ENCODE data around the gene SLC25A33.
A peak's percentile ranks its signal among the peaks of the same experiment; 100 is the strongest.

The SLC25A33 gene

GRCh38 chr1:9589719-9590157 lies 50.5 kb downstream of the SLC25A33 start:
- Histone ChIP-seq H3K9ac (ENCODE audit: low read length) (peak overlapping the region; percentile 85), H3K36me3 (ENCODE audit: control insufficient read depth, insufficient read depth, low read length, severe bottlenecking) (no peaks in the 10 kb centered on the region), H3K4me3 (ENCODE audit: low read length) (peak overlapping the region; percentile 81), H3K4me1 (ENCODE audit: control insufficient read depth, insufficient read depth, low read length) (peaks cover 11% of the 10 kb centered on the region), H3K27me3 (replicated peaks; ENCODE audit: control insufficient read depth, insufficient read depth, low read length) (no peaks in the 10 kb centered on the region), H3K9me3 (ENCODE audit: control insufficient read depth, low read length) (no peaks in the 10 kb centered on the region)
- peak; percentile 23 for DNase-seq (ENCODE audit: low read depth)

GRCh38 chr1:9590201-9590600 lies 50.9 kb downstream of the SLC25A33 start:
- DNase-seq (ENCODE audit: low read depth), result no peak
- Histone ChIP-seq H3K9ac (ENCODE audit: low read length) (peak overlapping the region; percentile 85), H3K27me3 (replicated peaks; ENCODE audit: control insufficient read depth, insufficient read depth, low read length) (no peaks in the 10 kb centered on the region), H3K4me3 (ENCODE audit: low read length) (peak overlapping the region; percentile 81), H3K9me3 (ENCODE audit: control insufficient read depth, low read length) (no peaks in the 10 kb centered on the region), H3K36me3 (ENCODE audit: control insufficient read depth, insufficient read depth, low read length, severe bottlenecking) (no peaks in the 10 kb centered on the region), H3K4me1 (ENCODE audit: control insufficient read depth, insufficient read depth, low read length) (peaks cover 11% of the 10 kb centered on the region)

- Histone ChIP-seq H3K36me3 (ENCODE audit: control insufficient read depth, insufficient read depth, low read length, severe bottlenecking) (no peaks in the 10 kb centered on the region), H3K4me3 (ENCODE audit: low read length) (no peak overlapping the region), H3K27me3 (replicated peaks; ENCODE audit: control insufficient read depth, insufficient read depth, low read length) (no peaks in the 10 kb centered on the region), H3K4me1 (ENCODE audit: control insufficient read depth, insufficient read depth, low read length) (peaks cover 11% of the 10 kb centered on the region), H3K9ac (ENCODE audit: low read length) (no peak overlapping the region), H3K9me3 (ENCODE audit: control insufficient read depth, low read length) (no peaks in the 10 kb centered on the region)
- DNase-seq (ENCODE audit: low read depth), result no peak
Measured at GRCh38 chr1:9590945-9591668, 51.8 kb downstream of the SLC25A33 start.

- no peak overlapping the region for H3K4me3 ChIP-seq (ENCODE audit: low read length)
- DNase-seq (ENCODE audit: low read depth), result no peak
- H3K36me3 ChIP-seq (ENCODE audit: control insufficient read depth, insufficient read depth, low read length, severe bottlenecking), result no peaks in the 10 kb centered on the region
- no peak overlapping the region for H3K9ac ChIP-seq (ENCODE audit: low read length)
- no peaks in the 10 kb centered on the region for H3K9me3 ChIP-seq (ENCODE audit: control insufficient read depth, low read length)
- H3K27me3 ChIP-seq (replicated peaks; ENCODE audit: control insufficient read depth, insufficient read depth, low read length), result no peaks in the 10 kb centered on the region
- peaks cover 14% of the 10 kb centered on the region for H3K4me1 ChIP-seq (ENCODE audit: control insufficient read depth, insufficient read depth, low read length)
Measured at GRCh38 chr1:9591669-9592509, 52.6 kb downstream of the SLC25A33 start.

GRCh38 chr1:9592510-9593075 lies 53.3 kb downstream of the SLC25A33 start:
- no peaks in the 10 kb centered on the region for H3K27me3 ChIP-seq (replicated peaks; ENCODE audit: control insufficient read depth, insufficient read depth, low read length)
- H3K4me1 ChIP-seq (ENCODE audit: control insufficient read depth, insufficient read depth, low read length), result peaks cover 14% of the 10 kb centered on the region
- H3K9me3 ChIP-seq (ENCODE audit: control insufficient read depth, low read length), result no peaks in the 10 kb centered on the region
- no peak for DNase-seq (ENCODE audit: low read depth)
- H3K9ac ChIP-seq (ENCODE audit: low read length), result no peak overlapping the region
- H3K36me3 ChIP-seq (ENCODE audit: control insufficient read depth, insufficient read depth, low read length, severe bottlenecking), result peaks cover under 1% of the 10 kb centered on the region
- no peak overlapping the region for H3K4me3 ChIP-seq (ENCODE audit: low read length)

GRCh38 chr1:9593147-9593491 lies 53.9 kb downstream of the SLC25A33 start:
- H3K27me3 ChIP-seq (replicated peaks; ENCODE audit: control insufficient read depth, insufficient read depth, low read length), result no peaks in the 10 kb centered on the region
- H3K9ac ChIP-seq (ENCODE audit: low read length), result no peak overlapping the region
- H3K4me3 ChIP-seq (ENCODE audit: low read length), result no peak overlapping the region
- DNase-seq (ENCODE audit: low read depth), result no peak
- peaks cover 5% of the 10 kb centered on the region for H3K36me3 ChIP-seq (ENCODE audit: control insufficient read depth, insufficient read depth, low read length, severe bottlenecking)
- peaks cover 14% of the 10 kb centered on the region for H3K4me1 ChIP-seq (ENCODE audit: control insufficient read depth, insufficient read depth, low read length)
- H3K9me3 ChIP-seq (ENCODE audit: control insufficient read depth, low read length), result no peaks in the 10 kb centered on the region

- no peaks in the 10 kb centered on the region for H3K9me3 ChIP-seq (ENCODE audit: control insufficient read depth, low read length)
- H3K9ac ChIP-seq (ENCODE audit: low read length), result no peak overlapping the region
- H3K36me3 ChIP-seq (ENCODE audit: control insufficient read depth, insufficient read depth, low read length, severe bottlenecking), result peaks cover 9% of the 10 kb centered on the region
- H3K27me3 ChIP-seq (replicated peaks; ENCODE audit: control insufficient read depth, insufficient read depth, low read length), result no peaks in the 10 kb centered on the region
- DNase-seq (ENCODE audit: low read depth), result peak; percentile 68
- H3K4me3 ChIP-seq (ENCODE audit: low read length), result no peak overlapping the region
- H3K4me1 ChIP-seq (ENCODE audit: control insufficient read depth, insufficient read depth, low read length), result peaks cover 14% of the 10 kb centered on the region
Measured at GRCh38 chr1:9593492-9594465, 54.5 kb downstream of the SLC25A33 start.

GRCh38 chr1:9594471-9595155 lies 55.3 kb downstream of the SLC25A33 start:
- Histone ChIP-seq H3K9ac (ENCODE audit: low read length) (no peak overlapping the region), H3K36me3 (ENCODE audit: control insufficient read depth, insufficient read depth, low read length, severe bottlenecking) (peaks cover 9% of the 10 kb centered on the region), H3K27me3 (replicated peaks; ENCODE audit: control insufficient read depth, insufficient read depth, low read length) (no peaks in the 10 kb centered on the region), H3K9me3 (ENCODE audit: control insufficient read depth, low read length) (no peaks in the 10 kb centered on the region), H3K4me1 (ENCODE audit: control insufficient read depth, insufficient read depth, low read length) (peaks cover 11% of the 10 kb centered on the region), H3K4me3 (ENCODE audit: low read length) (no peak overlapping the region)
- no peak for DNase-seq (ENCODE audit: low read depth)

- no peaks in the 10 kb centered on the region for H3K9me3 ChIP-seq (ENCODE audit: control insufficient read depth, low read length)
- no peak overlapping the region for H3K4me3 ChIP-seq (ENCODE audit: low read length)
- H3K4me1 ChIP-seq (ENCODE audit: control insufficient read depth, insufficient read depth, low read length), result peaks cover 5% of the 10 kb centered on the region
- no peak overlapping the region for H3K9ac ChIP-seq (ENCODE audit: low read length)
- DNase-seq (ENCODE audit: low read depth), result no peak
- H3K27me3 ChIP-seq (replicated peaks; ENCODE audit: control insufficient read depth, insufficient read depth, low read length), result no peaks in the 10 kb centered on the region
- H3K36me3 ChIP-seq (ENCODE audit: control insufficient read depth, insufficient read depth, low read length, severe bottlenecking), result peaks cover 9% of the 10 kb centered on the region
Measured at GRCh38 chr1:9595156-9595967, 56.1 kb downstream of the SLC25A33 start.

- no peak for DNase-seq (ENCODE audit: low read depth)
- peaks cover 5% of the 10 kb centered on the region for H3K4me1 ChIP-seq (ENCODE audit: control insufficient read depth, insufficient read depth, low read length)
- no peaks in the 10 kb centered on the region for H3K27me3 ChIP-seq (replicated peaks; ENCODE audit: control insufficient read depth, insufficient read depth, low read length)
- H3K9me3 ChIP-seq (ENCODE audit: control insufficient read depth, low read length), result no peaks in the 10 kb centered on the region
- no peak overlapping the region for H3K9ac ChIP-seq (ENCODE audit: low read length)
- peaks cover 13% of the 10 kb centered on the region for H3K36me3 ChIP-seq (ENCODE audit: control insufficient read depth, insufficient read depth, low read length, severe bottlenecking)
- no peak overlapping the region for H3K4me3 ChIP-seq (ENCODE audit: low read length)
Measured at GRCh38 chr1:9595968-9596340, 56.7 kb downstream of the SLC25A33 start.

Data from adipocyte (in vitro differentiated cells).